ENCODE results near the gene KRT20. TPM values are rescaled to one million over a fixed set of nuclear protein-coding genes. Genes with fewer than 3 reads are reported as not detected.

Gene KRT20
- total RNA-seq, 1 donor from 2014 or later, result 1.2 TPM

Other genes starting within 250 kb of the KRT20 start
- gene SMARCE1, start 237.4 kb downstream of the KRT20 start, total RNA-seq, result 73.5 TPM
- gene KRT222, start 220.1 kb downstream of the KRT20 start, total RNA-seq, result 0.26 TPM
- gene KRT24, start 181.5 kb downstream of the KRT20 start, total RNA-seq, result not detected
- not detected for gene KRT25, start 129.9 kb downstream of the KRT20 start, total RNA-seq
- gene KRT26, start 113.0 kb downstream of the KRT20 start, total RNA-seq, result not detected
- not detected for gene KRT27, start 102.7 kb downstream of the KRT20 start, total RNA-seq
- not detected for gene KRT28, start 85.3 kb downstream of the KRT20 start, total RNA-seq
- gene KRT10, start 62.6 kb downstream of the KRT20 start, total RNA-seq, result 38.6 TPM
- not detected for gene KRT12, start 18.0 kb downstream of the KRT20 start, total RNA-seq
- gene KRT23, start 52.4 kb upstream of the KRT20 start, total RNA-seq, result 0.80 TPM
- not detected for gene KRT39, start 81.7 kb upstream of the KRT20 start, total RNA-seq
- not detected for gene KRT40, start 99.1 kb upstream of the KRT20 start, total RNA-seq
- not detected for gene KRTAP3-3, start 108.9 kb upstream of the KRT20 start, total RNA-seq
- not detected for gene KRTAP3-2, start 114.7 kb upstream of the KRT20 start, total RNA-seq
- not detected for gene KRTAP3-1, start 123.9 kb upstream of the KRT20 start, total RNA-seq
- gene KRTAP1-5, start 142.0 kb upstream of the KRT20 start, total RNA-seq, result not detected
- not detected for gene KRTAP1-4, start 145.0 kb upstream of the KRT20 start, total RNA-seq
- gene KRTAP1-3, start 149.6 kb upstream of the KRT20 start, total RNA-seq, result not detected
- not detected for gene KRTAP1-1, start 156.2 kb upstream of the KRT20 start, total RNA-seq
- not detected for gene KRTAP2-1, start 162.1 kb upstream of the KRT20 start, total RNA-seq
- not detected for gene KRTAP2-2, start 170.0 kb upstream of the KRT20 start, total RNA-seq
- gene KRTAP2-3, start 174.9 kb upstream of the KRT20 start, total RNA-seq, result not detected
- gene KRTAP2-4, start 180.6 kb upstream of the KRT20 start, total RNA-seq, result not detected
- gene KRTAP4-7, start 198.9 kb upstream of the KRT20 start, total RNA-seq, result not detected
- gene KRTAP4-8, start 212.9 kb upstream of the KRT20 start, total RNA-seq, result not detected
- not detected for gene KRTAP4-16, start 217.0 kb upstream of the KRT20 start, total RNA-seq
- gene KRTAP4-9, start 220.1 kb upstream of the KRT20 start, total RNA-seq, result not detected
- not detected for gene KRTAP4-11, start 233.1 kb upstream of the KRT20 start, total RNA-seq
- not detected for gene KRTAP4-12, start 238.9 kb upstream of the KRT20 start, total RNA-seq

Measured in mesenteric fat pad (tissue), 1 donor.